AML-193 (cell line): Measurements from ENCODE around the gene CCDC47.
A peak's percentile ranks its signal among the peaks of the same experiment; 100 is the strongest.

Experiments used
- DNase-seq, 2 experiments: peaks; one replicate each; lab custom pipeline; 2025; lab: John Stamatoyannopoulos, UW

CCDC47 gene

GRCh38 chr17:63698381-63698885 is 75.0 kb downstream of the CCDC47 start:
- DNase-seq, result no peak

- peak; percentile 86 to 89 for DNase-seq
Observed at GRCh38 chr17:63697341-63698286, 75.8 kb downstream of the CCDC47 start.

GRCh38 chr17:63696381-63696961 is 76.9 kb downstream of the CCDC47 start:
- peak; percentile 41 to 49 for DNase-seq

- DNase-seq, result no peak
Observed at GRCh38 chr17:63695889-63696288, 77.5 kb downstream of the CCDC47 start.
